Measurements from ENCODE around the gene ZNF567.

Gene ZNF567

DNA sequence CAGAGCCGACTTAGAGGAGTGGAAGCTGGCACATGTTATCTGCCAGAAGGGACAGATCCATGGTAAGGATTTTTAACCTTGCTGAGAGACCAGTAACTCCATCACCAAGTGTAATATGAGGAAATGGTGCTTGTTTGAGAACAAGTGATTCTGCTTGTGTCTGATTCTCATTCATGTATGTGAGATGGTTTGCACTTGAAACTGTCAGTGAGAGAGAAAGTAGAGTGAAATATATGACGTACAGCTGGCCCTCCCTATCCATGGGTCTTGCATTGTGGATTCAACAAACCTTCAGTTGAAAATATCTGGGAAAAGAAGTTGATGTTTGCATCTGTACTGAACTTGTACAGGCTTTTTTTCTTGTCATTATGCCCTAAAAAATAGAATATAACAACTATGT, 18.8 kb upstream of the ZNF567 start:
- TF ChIP-seq, protein P1, sequence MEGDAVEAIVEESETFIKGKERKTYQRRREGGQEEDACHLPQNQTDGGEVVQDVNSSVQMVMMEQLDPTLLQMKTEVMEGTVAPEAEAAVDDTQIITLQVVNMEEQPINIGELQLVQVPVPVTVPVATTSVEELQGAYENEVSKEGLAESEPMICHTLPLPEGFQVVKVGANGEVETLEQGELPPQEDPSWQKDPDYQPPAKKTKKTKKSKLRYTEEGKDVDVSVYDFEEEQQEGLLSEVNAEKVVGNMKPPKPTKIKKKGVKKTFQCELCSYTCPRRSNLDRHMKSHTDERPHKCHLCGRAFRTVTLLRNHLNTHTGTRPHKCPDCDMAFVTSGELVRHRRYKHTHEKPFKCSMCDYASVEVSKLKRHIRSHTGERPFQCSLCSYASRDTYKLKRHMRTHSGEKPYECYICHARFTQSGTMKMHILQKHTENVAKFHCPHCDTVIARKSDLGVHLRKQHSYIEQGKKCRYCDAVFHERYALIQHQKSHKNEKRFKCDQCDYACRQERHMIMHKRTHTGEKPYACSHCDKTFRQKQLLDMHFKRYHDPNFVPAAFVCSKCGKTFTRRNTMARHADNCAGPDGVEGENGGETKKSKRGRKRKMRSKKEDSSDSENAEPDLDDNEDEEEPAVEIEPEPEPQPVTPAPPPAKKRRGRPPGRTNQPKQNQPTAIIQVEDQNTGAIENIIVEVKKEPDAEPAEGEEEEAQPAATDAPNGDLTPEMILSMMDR (IDR thresholded peaks at IDR 0.05) = no peak
- H3K4me1 ChIP-seq (ENCODE audit: control insufficient read depth in 1 of 2, insufficient read depth in 1 of 2, low read depth in 1 of 2, low read length in 1 of 2) = peaks cover 17% of the 10 kb centered on the region in 2 experiments
- H3K36me3 ChIP-seq = no peaks in the 10 kb centered on the region
- no peak overlapping the region for H3K4me3 ChIP-seq (ENCODE audit: low read depth in 1 of 2, low read length in 1 of 2)
- peaks cover 3% of the 10 kb centered on the region for H3K27me3 ChIP-seq
- no peak overlapping the region for H3K27ac ChIP-seq
- peaks cover 4% of the 10 kb centered on the region for H3K9me3 ChIP-seq

DNA sequence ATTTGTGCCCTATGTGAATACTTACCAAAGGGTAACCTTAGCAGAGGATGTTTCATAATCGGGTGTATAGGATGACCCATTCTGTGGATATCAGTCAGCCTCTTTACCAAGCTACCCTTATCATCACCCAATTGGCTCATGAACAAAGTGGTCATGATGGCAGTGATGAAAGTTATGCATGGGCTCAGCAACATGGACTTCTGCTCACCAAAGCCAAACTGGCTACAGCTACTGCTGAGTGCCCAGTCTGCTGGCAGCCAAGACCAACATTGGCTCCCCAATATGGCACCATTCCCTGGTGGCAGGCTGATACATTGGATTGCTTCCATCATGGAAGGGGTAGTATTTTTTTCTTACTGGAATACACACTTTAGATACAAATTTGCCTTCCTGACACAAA, 15.0 kb upstream of the ZNF567 start:
- peaks cover 4% of the 10 kb centered on the region for H3K9me3 ChIP-seq
- no peak overlapping the region for H3K27ac ChIP-seq
- H3K4me1 ChIP-seq (ENCODE audit: control insufficient read depth in 1 of 2, insufficient read depth in 1 of 2, low read depth in 1 of 2, low read length in 1 of 2) = peaks cover under 1 to 2% of the 10 kb centered on the region in 2 experiments
- H3K27me3 ChIP-seq = no peaks in the 10 kb centered on the region
- no peaks in the 10 kb centered on the region for H3K36me3 ChIP-seq
- H3K4me3 ChIP-seq (ENCODE audit: low read depth in 1 of 2, low read length in 1 of 2) = no peak overlapping the region
- TF ChIP-seq, protein P1 (IDR thresholded peaks at IDR 0.05) = no peak

DNA sequence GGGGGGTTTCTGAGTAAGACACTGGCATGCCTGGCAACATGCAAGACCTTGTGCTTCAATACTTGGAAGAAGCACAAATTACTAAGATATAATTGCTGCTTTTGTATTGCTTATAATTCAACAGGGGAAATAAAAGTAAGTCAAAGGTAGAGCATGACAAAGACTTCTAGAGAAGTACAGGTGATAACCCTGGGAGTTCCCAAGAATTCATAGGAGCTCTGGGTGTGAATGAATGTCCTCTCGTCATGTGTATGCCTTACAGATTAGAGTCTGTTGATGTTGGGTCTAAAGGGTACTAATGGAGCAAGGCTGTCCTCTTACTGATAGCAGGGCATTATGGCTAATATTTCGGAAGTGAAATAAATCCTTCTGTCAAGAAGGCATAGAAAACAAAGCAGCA, 13.2 kb upstream of the ZNF567 start:
- Histone ChIP-seq H3K27me3 (no peaks in the 10 kb centered on the region), H3K4me3 (ENCODE audit: low read depth in 1 of 2, low read length in 1 of 2) (no peak overlapping the region), H3K4me1 (ENCODE audit: control insufficient read depth in 1 of 2, insufficient read depth in 1 of 2, low read depth in 1 of 2, low read length in 1 of 2) (no peaks in the 10 kb centered on the region), H3K9me3 (peaks cover 4% of the 10 kb centered on the region), H3K36me3 (no peaks in the 10 kb centered on the region), H3K27ac (no peak overlapping the region)
- TF ChIP-seq, protein P1 (IDR thresholded peaks at IDR 0.05) = no peak

DNA sequence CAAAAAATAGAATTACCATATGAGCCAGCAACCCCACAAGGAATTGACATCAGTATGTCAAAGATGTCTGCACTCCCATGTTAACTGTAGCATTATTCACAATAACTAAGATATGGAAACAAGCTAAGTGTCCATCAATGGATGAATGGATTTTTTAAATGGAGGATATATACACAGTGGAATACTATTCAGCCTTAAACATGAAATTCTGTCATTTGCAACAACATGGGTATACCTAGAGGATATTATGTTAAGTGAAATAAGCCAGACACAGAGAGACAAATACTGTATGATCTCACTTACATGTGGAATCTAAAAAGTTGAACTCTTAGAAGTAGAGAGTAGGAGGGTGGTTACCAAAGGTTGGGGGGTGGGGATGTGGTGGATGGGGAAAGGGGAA, 8.0 kb upstream of the ZNF567 start:
- TF ChIP-seq, protein P1 (IDR thresholded peaks at IDR 0.05) = no peak
- H3K27me3 ChIP-seq = no peaks in the 10 kb centered on the region
- no peaks in the 10 kb centered on the region for H3K4me1 ChIP-seq (ENCODE audit: control insufficient read depth in 1 of 2, insufficient read depth in 1 of 2, low read depth in 1 of 2, low read length in 1 of 2)
- H3K27ac ChIP-seq = no peak overlapping the region
- no peak overlapping the region for H3K4me3 ChIP-seq (ENCODE audit: low read depth in 1 of 2, low read length in 1 of 2)
- H3K36me3 ChIP-seq = no peaks in the 10 kb centered on the region
- peaks cover 6% of the 10 kb centered on the region for H3K9me3 ChIP-seq

DNA sequence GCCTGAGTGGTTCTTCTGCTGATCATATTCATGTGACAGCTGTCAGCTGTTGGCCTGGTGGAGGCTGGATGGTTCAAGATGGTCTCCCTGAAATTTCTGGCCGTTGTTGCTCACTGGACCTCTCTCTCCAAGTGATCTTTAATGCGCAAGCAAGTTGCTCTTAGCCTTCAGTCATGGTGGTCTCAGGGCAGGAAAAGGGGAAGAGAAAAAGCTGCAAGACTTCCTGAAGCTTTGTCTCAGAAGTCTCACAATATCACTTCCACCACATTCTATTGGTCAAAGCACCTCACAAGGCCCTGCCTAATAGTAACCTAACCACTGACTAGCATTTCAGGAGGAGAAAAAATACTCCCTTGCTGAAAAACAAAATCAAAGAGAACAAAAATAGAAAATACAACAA, 1.6 kb upstream of the ZNF567 start:
- H3K4me1 ChIP-seq (ENCODE audit: control insufficient read depth in 1 of 2, insufficient read depth in 1 of 2, low read depth in 1 of 2, low read length in 1 of 2) = peaks cover 15 to 16% of the 10 kb centered on the region in 2 experiments
- TF ChIP-seq, protein P1 (IDR thresholded peaks at IDR 0.05) = no peak

More for the DNA sequence above, 1.6 kb upstream of the ZNF567 start:
- peaks cover 5% of the 10 kb centered on the region for H3K9me3 ChIP-seq
- no peaks in the 10 kb centered on the region for H3K27me3 ChIP-seq
- H3K27ac ChIP-seq = no peak overlapping the region
- peaks cover 7% of the 10 kb centered on the region for H3K36me3 ChIP-seq
- no peak overlapping the region for H3K4me3 ChIP-seq (ENCODE audit: low read depth in 1 of 2, low read length in 1 of 2)
